Endothelial cell of umbilical vein (primary cell): ENCODE measurements around the gene TBX4. TPM values are rescaled to one million over a fixed set of nuclear protein-coding genes. Genes with fewer than 3 reads are reported as not detected.

ENCODE experiments used
- BruUV-seq: library from RNA; stranded (reverse); fragments of 400-500 nt; replicated peaks from 2 replicates; lab custom pipeline; 2021; lab: Mats Ljungman, UMichigan
- CTCF ChIA-PET: fragments of 300-600, 350-600 bp; sonication (Branson Sonifier 250); formaldehyde crosslinking; loops from one replicate; lab custom pipeline; 2021; ENCODE audit warnings: antibody characterized with exemption, inconsistent platforms; lab: Charles Lee
- POLR2A ChIA-PET: fragments of 300-600, 350-600 bp; sonication (Branson Sonifier 250); formaldehyde crosslinking; loops from one replicate; lab custom pipeline; 2021; ENCODE audit warnings: antibody characterized with exemption, inconsistent platforms; lab: Charles Lee
- DNase-seq: peaks from one replicate; pipeline ENCODE4 v3.0.0-alpha.2; 2011; ENCODE audit warnings: low read depth, low spot score
- FAIRE-seq: peaks from 2 replicates; lab custom pipeline; 2011; peaks lifted over from hg19 to GRCh38; lab: Jason Lieb, UNC
- H2AFZ ChIP-seq: 2 replicates; pipeline ENCODE4 v1.6.0; 2012; ENCODE audit warnings: low read depth, low read length, control low read depth, inconsistent platforms
- H3K27ac ChIP-seq: 2 replicates; pipeline ENCODE4 v1.5.1; 2011; ENCODE audit warnings: low read depth, mild to moderate bottlenecking, control low read depth, low read length, moderate library complexity; ENCODE audit not compliant: insufficient read depth
- H3K27me3 ChIP-seq, 2 experiments: 2 replicates each; pipeline versions ENCODE4 v1.6.0 to v1.6.1; 2011; ENCODE audit warnings: low read length in 2 of 2, mixed read lengths in 1 of 2; ENCODE audit not compliant: control insufficient read depth in 2 of 2, insufficient read depth in 2 of 2
- H3K36me3 ChIP-seq, 2 experiments: 2 replicates in 1 of 2; 3 replicates in 1 of 2; pipeline ENCODE4 v1.5.1; 2011; ENCODE audit warnings: low read length in 2 of 2, mild to moderate bottlenecking in 1 of 2, moderate library complexity in 1 of 2; ENCODE audit not compliant: control insufficient read depth in 2 of 2, insufficient read depth in 2 of 2; ENCODE audit errors: extremely low read depth in 1 of 2
- H3K4me1 ChIP-seq: 3 replicates; pipeline ENCODE4 v1.5.1; 2011; ENCODE audit warnings: mild to moderate bottlenecking, low read length; ENCODE audit not compliant: control insufficient read depth, insufficient read depth; ENCODE audit errors: extremely low read depth
- H3K4me2 ChIP-seq: 2 replicates; pipeline ENCODE4 v1.6.1; 2011; ENCODE audit warnings: low read length, control low read depth, mixed read lengths; ENCODE audit not compliant: insufficient read depth
- H3K4me3 ChIP-seq, 3 experiments: fragments of 200-600 bp in 1 of 3; sonication (generic), shearing (Covaris generic) in 1 of 3; replicated peaks in 1 of 3; 2 replicates each; pipeline ENCODE4 v1.5.1; 2011 to 2016; ENCODE audit warnings: control low read depth in 3 of 3, low read length in 3 of 3, mild to moderate bottlenecking in 2 of 3, inconsistent platforms in 1 of 3, low read depth in 1 of 3, moderate library complexity in 1 of 3; ENCODE audit not compliant: insufficient read depth in 1 of 3
- H3K79me2 ChIP-seq: 2 replicates; pipeline ENCODE4 v1.6.0; 2012; ENCODE audit warnings: low read length, inconsistent platforms; ENCODE audit not compliant: control insufficient read depth, insufficient read depth
- H3K9ac ChIP-seq: replicated peaks from 2 replicates; pipeline ENCODE3; 2011; ENCODE audit warnings: low read length, control low read depth; ENCODE audit not compliant: insufficient read depth; ENCODE audit errors: extremely low read depth
- H3K9me1 ChIP-seq: replicated peaks from 3 replicates; pipeline ENCODE4 v1.6.0; 2011; ENCODE audit warnings: mild to moderate bottlenecking, low read length; ENCODE audit not compliant: control insufficient read depth, insufficient read depth; ENCODE audit errors: extremely low read depth
- H3K9me3 ChIP-seq: replicated peaks from 2 replicates; pipeline ENCODE4 v1.5.1; 2012; ENCODE audit warnings: low read length, inconsistent platforms; ENCODE audit not compliant: control insufficient read depth, insufficient read depth
- H4K20me1 ChIP-seq: replicated peaks from 2 replicates; pipeline ENCODE3; 2011; ENCODE audit warnings: mild to moderate bottlenecking, low read length; ENCODE audit not compliant: control insufficient read depth, insufficient read depth; ENCODE audit errors: extremely low read depth
- FOS ChIP-seq: IDR thresholded peaks from 2 replicates; pipeline ENCODE4 v1.6.1; 2011; ENCODE audit warnings: mild to moderate bottlenecking, low read length, moderate library complexity, borderline replicate concordance; ENCODE audit not compliant: insufficient read depth
- MAX ChIP-seq: IDR thresholded peaks from 2 replicates; pipeline ENCODE4 v1.6.1; 2011; ENCODE audit not compliant: insufficient read depth, insufficient read length
- POLR2A ChIP-seq: IDR thresholded peaks from 2 replicates; pipeline ENCODE4 v1.6.1; 2012; ENCODE audit warnings: low read depth, mild to moderate bottlenecking, control low read depth, low read length
- dilution Hi-C: fragments of 300-500 bp; cut with MboI; formaldehyde crosslinking; loops from one replicate; pipeline ENCODE4 v1.15.0; 2019; ENCODE audit warnings: low sequenced_read_pairs; ENCODE audit not compliant: extremely low pct_ligation_motif_present
- intact Hi-C: fragments of 100-400 bp; cut with micrococcal nuclease; formaldehyde crosslinking; loops from one replicate; pipeline ENCODE4 v1.10.0; 2022
- polyA plus RNA-seq, 4 experiments: library from polyadenylated mRNA; depleted of rRNA in 3 of 4; stranded (reverse) in 3 of 4; unstranded in 1 of 4; fragments of >200 nt; gene quantifications; 2 replicates each; pipeline versions ENCODE4 v1.2.1 to v1.2.3, GENCODE V29; 2011 to 2012; ENCODE audit warnings: missing spikeins in 1 of 4
- total RNA-seq: library from RNA; stranded (reverse); gene quantifications from 2 replicates; pipeline ENCODE4 v1.2.3, GENCODE V29; 2021
- TF ChIP-seq, protein P1 (sequence below), 2 donors: IDR thresholded peaks; 1 replicate in 1 of 2; 2 replicates in 1 of 2; pipeline ENCODE4 v1.5.1; 2011; ENCODE audit warnings: low read length in 2 of 2, mild to moderate bottlenecking in 2 of 2, moderate library complexity in 2 of 2, control low read depth in 1 of 2, inconsistent platforms in 1 of 2, low read depth in 1 of 2; ENCODE audit not compliant: insufficient read depth in 1 of 2; ENCODE audit errors: extremely low read depth in 1 of 2

TBX4 gene
- total and polyA plus RNA-seq, 2 donors (not counting 3 experiments of a cell fraction or from before 2014, with no cell fraction given): not detected

DNA sequence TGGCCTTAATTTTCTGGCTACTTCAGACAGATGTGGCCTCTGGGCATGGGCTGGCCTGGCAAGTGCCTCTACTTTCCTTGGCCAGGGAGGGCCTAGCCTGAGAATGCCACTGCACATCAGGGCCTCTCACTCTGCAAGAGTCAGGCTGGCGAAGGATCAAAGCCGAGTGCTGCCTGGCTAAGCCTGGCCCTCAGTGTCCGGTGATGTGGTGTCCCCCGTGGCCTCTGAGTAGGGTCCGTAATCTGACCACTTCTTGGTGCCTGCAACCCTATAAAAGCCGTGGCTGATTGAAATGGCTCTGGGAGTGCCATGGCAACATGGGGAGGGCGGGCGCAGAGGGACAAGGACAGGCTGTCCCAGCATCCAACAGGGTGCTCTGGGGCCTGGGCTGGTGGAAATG is 30.2 kb downstream of the TBX4 start:
- CTCF ChIA-PET: no interaction called here
- no TSS peak for BruUV-seq

DNA sequence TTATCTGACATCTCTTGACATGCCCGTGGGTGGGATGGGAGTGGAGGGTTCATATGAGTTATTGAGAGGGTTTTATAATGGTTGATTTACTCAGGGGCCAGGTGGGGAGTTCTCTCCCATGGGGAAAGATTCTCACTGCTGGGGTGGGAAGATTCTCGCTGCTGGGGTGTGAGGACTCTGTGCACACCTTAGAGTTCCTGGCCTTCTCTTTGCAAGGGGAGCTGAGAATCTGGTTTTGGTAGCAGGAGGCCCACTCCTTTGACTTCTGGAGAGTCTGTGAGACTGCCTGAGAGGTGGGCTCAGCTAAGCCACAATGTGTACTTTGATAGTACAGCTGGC is 31.5 kb downstream of the TBX4 start:
- Histone ChIP-seq H3K9me3 (no peaks in the 10 kb centered on the region), H4K20me1 (no peaks in the 10 kb centered on the region), H3K36me3 (no peaks in the 10 kb centered on the region), H3K27me3 (peaks cover 0 to 2% of the 10 kb centered on the region in 2 experiments), H3K4me3 (no peak overlapping the region), H3K9me1 (no peaks in the 10 kb centered on the region), H3K79me2 (no peaks in the 10 kb centered on the region), H3K9ac (no peak overlapping the region), H3K4me2 (no peak overlapping the region), H2AFZ (no peak overlapping the region), H3K4me1 (no peaks in the 10 kb centered on the region), H3K27ac (no peak overlapping the region)
- ChIA-PET CTCF (interaction anchor here (1.3 kb wide), 1 partner anchor 10 kb away, joined by 4 read pairs; no protein-coding TSS in a partner anchor), POLR2A (no interaction called here)
- BruUV-seq: no TSS peak
- no peak for FAIRE-seq
- TF ChIP-seq MAX (no peak), POLR2A (no peak)
- TF ChIP-seq, protein P1, sequence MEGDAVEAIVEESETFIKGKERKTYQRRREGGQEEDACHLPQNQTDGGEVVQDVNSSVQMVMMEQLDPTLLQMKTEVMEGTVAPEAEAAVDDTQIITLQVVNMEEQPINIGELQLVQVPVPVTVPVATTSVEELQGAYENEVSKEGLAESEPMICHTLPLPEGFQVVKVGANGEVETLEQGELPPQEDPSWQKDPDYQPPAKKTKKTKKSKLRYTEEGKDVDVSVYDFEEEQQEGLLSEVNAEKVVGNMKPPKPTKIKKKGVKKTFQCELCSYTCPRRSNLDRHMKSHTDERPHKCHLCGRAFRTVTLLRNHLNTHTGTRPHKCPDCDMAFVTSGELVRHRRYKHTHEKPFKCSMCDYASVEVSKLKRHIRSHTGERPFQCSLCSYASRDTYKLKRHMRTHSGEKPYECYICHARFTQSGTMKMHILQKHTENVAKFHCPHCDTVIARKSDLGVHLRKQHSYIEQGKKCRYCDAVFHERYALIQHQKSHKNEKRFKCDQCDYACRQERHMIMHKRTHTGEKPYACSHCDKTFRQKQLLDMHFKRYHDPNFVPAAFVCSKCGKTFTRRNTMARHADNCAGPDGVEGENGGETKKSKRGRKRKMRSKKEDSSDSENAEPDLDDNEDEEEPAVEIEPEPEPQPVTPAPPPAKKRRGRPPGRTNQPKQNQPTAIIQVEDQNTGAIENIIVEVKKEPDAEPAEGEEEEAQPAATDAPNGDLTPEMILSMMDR (IDR thresholded peaks at IDR 0.05; ENCODE audit: extremely low read depth in 1 of 2, insufficient read depth in 1 of 2, low read depth in 1 of 2, low read length in 2 of 2): no peak
- no peak for DNase-seq
- intact Hi-C loops: no loop called here
- dilution Hi-C loops: no loop called here

More for the DNA sequence above, 30.2 kb downstream of the TBX4 start:
- Histone ChIP-seq H3K27ac (no peak overlapping the region), H4K20me1 (no peaks in the 10 kb centered on the region), H3K4me2 (no peak overlapping the region), H3K4me1 (no peaks in the 10 kb centered on the region), H3K4me3 (no peak overlapping the region), H2AFZ (no peak overlapping the region), H3K9me1 (no peaks in the 10 kb centered on the region), H3K36me3 (no peaks in the 10 kb centered on the region), H3K9me3 (no peaks in the 10 kb centered on the region), H3K79me2 (no peaks in the 10 kb centered on the region), H3K27me3 (peaks cover 0 to 2% of the 10 kb centered on the region in 2 experiments), H3K9ac (no peak overlapping the region)
- intact Hi-C loops: no loop called here
- no peak for FAIRE-seq
- dilution Hi-C loops: no loop called here
- no peak for TF ChIP-seq FOS
- no peak for DNase-seq
- POLR2A ChIA-PET: no interaction called here
